IPS-NIHi11 (cell line): ENCODE measurements around the gene SMPD1.

Experiments used
- DNase-seq: peaks from one replicate; pipeline ENCODE4 v3.0.0; 2012; ENCODE audit warnings: mixed read lengths, low spot score

Gene SMPD1

DNA sequence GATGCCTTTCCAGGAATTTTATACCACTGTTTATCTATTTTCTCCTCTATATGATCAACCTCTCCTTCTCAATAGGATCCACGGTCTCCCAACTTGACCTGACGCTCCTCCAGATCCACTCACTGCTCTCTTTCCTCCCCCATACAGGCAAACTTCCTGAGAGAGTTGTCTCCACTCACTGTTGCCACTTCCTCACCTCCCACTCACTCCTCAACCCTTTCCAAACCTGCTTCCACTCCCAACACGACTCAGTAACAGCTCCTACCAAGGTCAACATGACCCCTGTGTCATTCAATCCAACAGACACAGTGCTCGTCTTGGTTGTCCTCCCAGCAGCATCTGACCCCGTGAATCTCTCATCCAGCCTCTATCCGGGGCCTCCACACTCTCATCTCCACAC, 25.5 kb downstream of the SMPD1 start:
- no peak for DNase-seq

- DNase-seq: no peak
These were observed 27.8 kb downstream of the SMPD1 start for GRCh38 chr11:6417907-6418556.

GRCh38 chr11:6418557-6419008, 28.3 kb downstream of the SMPD1 start:
- DNase-seq: peak; percentile 72

DNA sequence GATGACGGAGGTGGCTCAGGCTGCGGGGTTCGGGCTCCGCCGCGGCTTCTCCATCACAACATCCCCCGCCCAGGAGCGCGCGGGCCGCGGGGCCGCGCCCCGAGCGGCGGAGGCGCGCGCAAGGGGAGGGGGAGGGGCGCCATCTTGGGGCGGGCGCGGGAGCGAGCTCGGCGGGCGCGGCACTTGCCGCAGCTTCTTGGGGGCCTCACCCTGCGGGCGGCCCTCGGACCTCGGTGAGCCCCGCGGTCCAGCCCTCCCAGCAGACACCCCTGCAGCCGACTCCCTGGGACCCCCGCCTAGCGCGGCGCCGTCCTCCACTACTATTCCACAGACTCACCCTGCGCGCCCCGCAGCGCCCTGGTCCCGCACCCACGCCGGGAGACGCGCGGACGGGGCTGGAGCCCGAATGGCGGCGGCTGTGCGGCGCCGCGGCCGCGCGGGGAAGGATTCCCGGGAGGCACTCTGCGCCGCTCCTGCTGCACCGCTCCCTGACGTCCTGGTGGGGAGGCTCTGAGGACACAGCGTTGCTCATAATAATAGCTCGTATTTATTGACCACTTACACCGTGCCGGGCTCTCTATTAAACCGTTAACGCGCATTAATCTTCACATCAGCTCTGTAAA, 28.8 kb downstream of the SMPD1 start, which contains the start of gene APBB1:
APBB1 (minus strand) TSS at position 86 of the 623 bp plus-strand sequence. CDS start 7,747 bp downstream, outside the sequence.
- peak; percentile 95 for DNase-seq

DNA sequence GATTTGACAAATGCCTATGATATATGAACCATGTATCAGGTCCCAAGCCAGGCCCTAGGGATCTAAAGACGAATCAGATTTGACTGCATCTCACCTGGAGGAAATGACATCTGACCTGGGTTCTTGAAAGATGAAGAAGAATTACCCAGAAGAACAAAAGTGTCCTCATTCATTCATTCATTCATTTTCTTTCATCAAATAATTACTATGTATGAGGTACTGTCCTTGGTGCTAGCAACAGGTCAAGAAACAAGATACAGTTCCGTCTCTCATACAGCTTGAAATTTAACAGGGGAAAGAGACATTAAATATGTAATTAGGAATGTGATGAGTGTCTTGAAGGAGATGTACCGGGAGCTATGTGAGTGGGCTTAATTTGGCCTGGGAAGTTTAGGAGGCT, 30.4 kb downstream of the SMPD1 start:
- no peak for DNase-seq

- peak; percentile 42 for DNase-seq
These were observed 37.2 kb downstream of the SMPD1 start for GRCh38 chr11:6427516-6427915.

GRCh38 chr11:6431861-6432260, 41.6 kb downstream of the SMPD1 start:
- DNase-seq: no peak

GRCh38 chr11:6433998-6434660, 43.9 kb downstream of the SMPD1 start:
- DNase-seq: no peak

- DNase-seq: no peak
These were observed 47.1 kb downstream of the SMPD1 start for GRCh38 chr11:6437423-6437822.

DNA sequence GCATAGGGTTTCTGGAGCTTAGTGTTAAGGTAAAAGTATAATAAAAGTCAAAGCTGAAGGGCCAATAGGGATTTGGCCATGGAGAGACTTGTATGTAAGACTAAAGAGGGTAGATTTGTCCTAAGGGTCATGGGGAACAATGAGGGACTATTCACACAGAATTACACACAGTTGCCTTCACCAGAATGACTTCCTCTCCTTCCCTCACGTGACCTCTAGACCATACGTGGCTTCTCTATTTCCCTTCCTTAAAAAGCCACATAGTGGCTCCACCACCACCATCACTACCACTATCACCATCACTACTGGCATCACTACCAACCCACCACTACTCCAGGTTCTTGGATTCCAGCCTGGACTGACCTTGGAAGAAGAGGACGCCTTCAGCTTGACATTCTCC, 47.7 kb downstream of the SMPD1 start:
- no peak for DNase-seq

DNA sequence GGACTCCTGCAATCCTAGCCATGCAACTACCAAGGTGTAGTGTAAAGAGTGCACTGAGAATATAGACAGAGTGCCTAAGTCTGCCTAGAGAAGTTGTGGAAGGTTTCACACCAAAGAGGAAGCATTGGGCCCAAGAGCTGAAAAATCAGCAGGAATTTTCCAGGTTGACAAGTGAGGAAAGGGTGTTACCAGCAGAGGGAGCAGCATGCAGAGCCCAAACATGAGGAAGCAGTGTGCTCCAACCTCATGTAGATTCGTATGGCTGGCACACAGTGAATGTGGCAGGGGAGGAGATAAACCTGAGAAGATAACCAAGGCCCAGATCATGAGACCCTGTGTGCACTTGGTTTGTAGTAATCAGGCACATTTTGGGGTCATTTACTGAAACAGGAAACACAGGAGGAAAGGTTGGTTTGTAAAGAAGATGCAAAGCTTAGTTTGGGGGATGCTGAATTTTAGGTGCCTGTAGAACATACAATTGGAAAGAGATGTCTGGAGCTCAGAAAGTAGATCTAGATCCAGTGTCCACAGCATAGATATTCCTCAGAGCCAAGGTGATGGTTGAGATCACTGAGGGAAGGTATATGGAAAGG, 48.8 kb downstream of the SMPD1 start:
- peak; percentile 76 for DNase-seq

DNA sequence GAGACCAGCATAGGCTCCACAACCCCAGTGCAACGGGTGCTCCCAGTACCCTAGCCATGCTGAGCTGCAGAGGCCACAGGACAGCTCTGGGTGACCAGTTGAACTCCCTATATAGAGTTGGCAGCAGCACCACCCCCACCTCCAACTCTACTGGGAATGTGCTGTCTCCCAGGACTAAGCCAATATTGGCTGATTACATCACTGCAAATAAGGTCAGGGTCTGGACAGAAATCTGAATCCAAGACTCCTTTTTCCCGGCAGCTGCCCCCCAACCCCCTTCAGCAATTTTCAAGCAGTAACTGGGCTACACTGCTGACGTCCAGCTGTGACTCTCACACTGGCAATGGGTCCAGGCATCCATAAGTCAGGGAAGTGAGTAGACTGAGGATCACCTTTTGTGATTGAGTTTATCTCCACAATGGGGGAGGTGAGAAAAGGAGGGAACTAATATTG, 50.7 kb downstream of the SMPD1 start, which contains the start of gene HPX:
HPX (minus strand) TSS at position 82 of the 453 bp plus-strand sequence; CDS start at position 58, 24 bp downstream.
- no peak for DNase-seq

DNA sequence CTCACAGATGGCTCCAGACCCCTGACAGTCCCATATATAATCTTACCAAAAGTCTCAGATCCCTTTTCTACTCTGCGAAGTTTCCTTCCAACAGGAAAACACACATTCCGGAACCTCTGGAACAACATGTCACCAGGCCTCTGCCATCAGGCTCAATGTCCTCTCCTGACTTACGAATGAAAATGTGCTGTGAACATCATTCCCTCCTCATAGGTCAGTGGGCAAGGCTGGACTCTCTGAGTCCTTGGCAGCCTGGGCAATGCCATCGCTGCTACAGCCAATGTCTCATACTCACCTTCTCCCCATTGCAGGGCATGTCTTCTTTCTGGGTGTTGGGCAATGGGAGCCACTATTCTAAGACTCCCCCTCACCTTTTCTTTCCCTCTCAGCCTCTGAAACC, 52.2 kb downstream of the SMPD1 start:
- DNase-seq: no peak

DNA sequence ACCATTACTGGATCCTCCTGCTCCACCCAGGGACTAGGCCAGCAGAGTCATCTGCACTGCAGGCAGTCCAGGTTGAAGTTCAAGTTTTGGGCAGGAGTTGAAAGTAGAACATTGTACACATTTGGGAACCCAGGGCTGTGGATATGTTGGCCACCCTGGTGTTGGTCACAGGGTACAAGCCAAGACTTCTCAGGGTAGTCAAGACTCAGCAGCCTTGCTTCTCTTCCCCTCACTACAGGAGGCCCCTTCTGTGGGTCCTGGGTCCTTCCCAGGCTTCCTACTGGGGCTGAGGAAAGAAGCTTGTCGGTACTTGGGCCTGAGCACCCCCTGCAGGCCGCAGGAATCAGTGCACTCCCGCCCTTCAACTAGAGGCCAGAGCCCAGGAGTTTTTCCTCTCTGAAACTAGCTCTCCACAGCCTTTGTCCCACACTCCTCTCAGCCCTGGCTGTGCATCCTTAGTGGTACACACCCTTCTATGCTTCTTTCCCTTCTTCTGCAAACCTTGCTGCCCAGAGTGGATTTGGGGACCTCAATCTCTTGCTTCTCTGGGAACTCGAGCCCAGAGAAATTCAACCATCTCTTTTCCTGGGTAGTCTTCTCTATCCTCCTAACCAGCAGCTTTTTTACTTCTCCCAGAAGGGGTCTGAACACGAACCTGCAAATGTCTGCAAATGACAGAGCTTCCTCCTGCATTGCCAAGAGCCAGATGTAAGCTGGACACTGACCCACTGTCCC, 53.2 kb downstream of the SMPD1 start:
- DNase-seq: peak; percentile 82
